AG09319 (cell line): ENCODE results near the gene RAD9A.
A peak's percentile ranks its signal among the peaks of the same experiment; 100 is the strongest.

Experiments used
- DNase-seq: peaks from one replicate; pipeline ENCODE4 v3.0.0-alpha.2; 2010; ENCODE audit warnings: low read depth; ENCODE audit errors: extremely low read depth
- CTCF ChIP-seq: IDR thresholded peaks from 2 replicates; pipeline ENCODE4 v1.5.1; 2011; ENCODE audit warnings: low read depth, mild to moderate bottlenecking, inconsistent platforms, low read length, moderate library complexity

RAD9A gene

GRCh38 chr11:67349457-67349856 lies 42.3 kb upstream of the RAD9A start:
- no peak for DNase-seq
- TF ChIP-seq CTCF, result no peak

GRCh38 chr11:67349928-67350465 lies 41.8 kb upstream of the RAD9A start:
- TF ChIP-seq CTCF, result no peak
- DNase-seq, result no peak

GRCh38 chr11:67351275-67352005 lies 40.3 kb upstream of the RAD9A start:
- TF ChIP-seq CTCF, result peak; percentile 93
- DNase-seq, result no peak

- no peak for TF ChIP-seq CTCF
- no peak for DNase-seq
These were observed 39.1 kb upstream of the RAD9A start for GRCh38 chr11:67352546-67353316.

- no peak for TF ChIP-seq CTCF
- peak; percentile 88 for DNase-seq
These were observed 38.3 kb upstream of the RAD9A start, which contains the start of gene POLD4 for GRCh38 chr11:67353317-67354074. POLD4 (minus strand) TSS chr11:67353546; CDS start chr11:67353399, 147 bp downstream.

- peak; percentile 79 for DNase-seq
- peak; percentile 28 for TF ChIP-seq CTCF
These were observed 37.4 kb upstream of the RAD9A start for GRCh38 chr11:67354075-67355022.
